C4-2B (cell line): Measurements from ENCODE around the gene TMEM45B.

Source experiments
- H3K27ac ChIP-seq: fragments of 450-650 bp; 2 replicates; pipeline ENCODE4 v1.5.1; 2017
- ZFX ChIP-seq: fragments of 450-650 bp; IDR thresholded peaks from 2 replicates; pipeline ENCODE4 v1.6.1; 2017
- TF ChIP-seq, protein P1 (sequence below): fragments of 450-650 bp; conservative IDR thresholded peaks from 2 replicates; pipeline ENCODE4 v1.5.1; 2017; ENCODE audit warnings: mild to moderate bottlenecking

Gene TMEM45B

GRCh38 chr11:129849447-129850130 lies 33.9 kb downstream of the TMEM45B start:
- no peak for TF ChIP-seq ZFX
- TF ChIP-seq, protein P1, sequence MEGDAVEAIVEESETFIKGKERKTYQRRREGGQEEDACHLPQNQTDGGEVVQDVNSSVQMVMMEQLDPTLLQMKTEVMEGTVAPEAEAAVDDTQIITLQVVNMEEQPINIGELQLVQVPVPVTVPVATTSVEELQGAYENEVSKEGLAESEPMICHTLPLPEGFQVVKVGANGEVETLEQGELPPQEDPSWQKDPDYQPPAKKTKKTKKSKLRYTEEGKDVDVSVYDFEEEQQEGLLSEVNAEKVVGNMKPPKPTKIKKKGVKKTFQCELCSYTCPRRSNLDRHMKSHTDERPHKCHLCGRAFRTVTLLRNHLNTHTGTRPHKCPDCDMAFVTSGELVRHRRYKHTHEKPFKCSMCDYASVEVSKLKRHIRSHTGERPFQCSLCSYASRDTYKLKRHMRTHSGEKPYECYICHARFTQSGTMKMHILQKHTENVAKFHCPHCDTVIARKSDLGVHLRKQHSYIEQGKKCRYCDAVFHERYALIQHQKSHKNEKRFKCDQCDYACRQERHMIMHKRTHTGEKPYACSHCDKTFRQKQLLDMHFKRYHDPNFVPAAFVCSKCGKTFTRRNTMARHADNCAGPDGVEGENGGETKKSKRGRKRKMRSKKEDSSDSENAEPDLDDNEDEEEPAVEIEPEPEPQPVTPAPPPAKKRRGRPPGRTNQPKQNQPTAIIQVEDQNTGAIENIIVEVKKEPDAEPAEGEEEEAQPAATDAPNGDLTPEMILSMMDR: no peak
- peak overlapping the region; percentile 78; the same call in 1 of the 2 replicates for H3K27ac ChIP-seq

- TF ChIP-seq ZFX: no peak
- TF ChIP-seq, protein P1: no peak
- peak overlapping the region; percentile 90; the same call in 1 of the 2 replicates for H3K27ac ChIP-seq
Observed at GRCh38 chr11:129852125-129852740, 36.6 kb downstream of the TMEM45B start.

- TF ChIP-seq, protein P1: no peak
- TF ChIP-seq ZFX: no peak
- H3K27ac ChIP-seq: peak overlapping the region; percentile 90
Observed at GRCh38 chr11:129853518-129854231, 38.0 kb downstream of the TMEM45B start.

DNA sequence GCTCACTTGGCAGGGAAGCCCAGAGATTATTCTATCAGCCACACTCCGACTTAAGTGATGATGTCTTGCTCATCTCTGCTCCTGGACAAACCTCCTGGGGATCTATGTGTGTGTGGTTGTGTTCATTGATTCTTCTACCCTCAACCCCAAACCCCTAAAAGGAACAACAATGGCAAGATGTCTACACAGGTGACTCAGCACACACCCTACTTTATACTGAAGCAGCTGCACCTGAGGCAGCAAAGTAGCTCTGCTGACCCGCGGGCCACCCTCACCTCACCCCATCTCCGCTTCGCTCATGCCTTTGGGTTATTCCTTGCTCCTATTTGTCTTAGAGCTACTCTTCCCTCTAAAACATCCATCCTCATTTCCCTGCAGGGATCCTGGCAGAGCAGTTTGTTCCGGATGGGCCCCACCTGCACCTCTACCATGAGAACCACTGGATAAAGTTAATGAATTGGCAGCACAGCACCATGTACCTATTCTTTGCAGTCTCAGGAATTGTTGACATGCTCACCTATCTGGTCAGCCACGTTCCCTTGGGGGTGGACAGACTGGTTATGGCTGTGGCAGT lies 38.7 kb downstream of the TMEM45B start:
- peak overlapping the region; percentile 90 for H3K27ac ChIP-seq
- TF ChIP-seq ZFX: no peak
- TF ChIP-seq, protein P1: no peak

GRCh38 chr11:129855086-129855485 lies 39.4 kb downstream of the TMEM45B start:
- TF ChIP-seq ZFX: no peak
- TF ChIP-seq, protein P1: no peak
- peak overlapping the region; percentile 90 for H3K27ac ChIP-seq

- peak overlapping the region; percentile 90; the same call in 1 of the 2 replicates for H3K27ac ChIP-seq
Observed at GRCh38 chr11:129856036-129856435, 40.4 kb downstream of the TMEM45B start.

More at GRCh38 chr11:129856036-129856435, 40.4 kb downstream of the TMEM45B start:
- no peak for TF ChIP-seq ZFX
- TF ChIP-seq, protein P1: no peak
